Stimulated activated naive B cell treated with anti-CD40 and anti-IgM and Interleukin-4, amounts not matched to agents 10 μg/mL and 1 μg/mL and 100 μg/mL, for 72 hours (primary cell): ENCODE data around the gene PRR32.
"Not testable (repeated sequence)": the region's sequence is repeated elsewhere in the genome, so short reads cannot be mapped to it uniquely, and the experiment has no call there.

Experiments used
- ATAC-seq, 2 donors: fragments of 150-1000 bp; cut with Tn5 transposase; replicated peaks; 2 replicates each; pipeline ENCODE4 v1.10.0; 2021; ENCODE audit warnings: moderate library complexity in 1 of 2
- DNase-seq: peaks from one replicate; pipeline ENCODE4 v3.0.0; 2021
- H3K27ac Mint-ChIP-seq: one replicate; pipeline ENCODE4 v1.8.0; 2022; ENCODE audit warnings: mild to moderate bottlenecking, mixed read lengths
- H3K27me3 Mint-ChIP-seq, 2 donors: one replicate each; pipeline ENCODE4 v1.8.0; 2022; ENCODE audit warnings: mixed read lengths in 2 of 2
- H3K36me3 Mint-ChIP-seq, 2 donors: one replicate each; pipeline ENCODE4 v1.8.0; 2022; ENCODE audit warnings: mixed read lengths in 2 of 2, mild to moderate bottlenecking in 1 of 2
- H3K4me1 Mint-ChIP-seq, 2 donors: one replicate each; pipeline ENCODE4 v1.8.0; 2022; ENCODE audit warnings: mixed read lengths in 2 of 2, mild to moderate bottlenecking in 1 of 2
- H3K4me3 Mint-ChIP-seq, 2 donors: one replicate each; pipeline ENCODE4 v1.8.0; 2022; ENCODE audit warnings: mild to moderate bottlenecking in 2 of 2, mixed read lengths in 2 of 2, moderate library complexity in 1 of 2
- H3K9me3 Mint-ChIP-seq, 2 donors: one replicate each; pipeline ENCODE4 v1.8.0; 2022; ENCODE audit warnings: mixed read lengths in 2 of 2, mild to moderate bottlenecking in 1 of 2

The PRR32 gene, protein sequence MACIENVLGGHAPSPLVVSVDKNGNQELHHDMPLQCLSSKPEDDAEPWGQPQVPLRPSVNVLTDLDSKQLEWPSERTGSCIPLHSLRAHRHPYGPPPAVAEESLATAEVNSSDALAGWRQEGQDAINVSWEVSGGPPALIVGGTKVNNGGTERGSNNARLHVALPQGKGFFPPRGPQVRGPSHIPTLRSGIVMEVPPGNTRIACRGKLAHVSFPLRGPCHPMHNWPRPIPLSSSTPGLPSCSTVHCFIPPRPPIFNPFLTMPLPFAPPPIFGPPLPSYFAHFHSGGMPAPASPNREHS

DNA sequence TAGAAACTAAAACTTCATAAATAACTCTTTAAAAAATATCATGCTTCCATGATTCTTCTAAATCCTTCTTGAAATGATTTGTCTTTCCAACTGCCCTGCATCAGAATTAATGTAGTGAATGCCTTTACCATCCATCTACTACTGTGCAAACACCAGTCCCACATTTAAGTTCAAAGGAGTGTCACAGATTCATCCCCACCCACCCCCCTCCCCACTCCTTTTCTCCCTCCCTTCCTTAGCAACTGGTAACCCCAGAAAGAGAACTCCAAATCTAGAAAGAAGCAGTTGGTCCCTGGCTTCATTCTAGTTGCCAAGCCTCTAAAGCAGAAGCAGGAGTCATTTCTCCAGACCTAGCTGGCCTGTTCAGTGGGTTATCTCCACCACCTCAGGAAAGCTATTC, at the start of gene PRR32:
Gene PRR32 (plus strand): TSS at position 301 of the 400 bp plus-strand sequence. CDS start 115 bp downstream, outside the sequence.
- no peak for DNase-seq
- no peaks in the 10 kb centered on the region for H3K4me1 Mint-ChIP-seq
- H3K27me3 Mint-ChIP-seq = no peaks in the 10 kb centered on the region
- peaks cover 0 to 2% of the 10 kb centered on the region in 2 donors for H3K9me3 Mint-ChIP-seq
- no peak within 1 kb of the TSS for H3K27ac Mint-ChIP-seq
- ATAC-seq = no peak
- H3K36me3 Mint-ChIP-seq = no peaks in the 10 kb centered on the region
- H3K4me3 Mint-ChIP-seq = no peak within 1 kb of the TSS

DNA sequence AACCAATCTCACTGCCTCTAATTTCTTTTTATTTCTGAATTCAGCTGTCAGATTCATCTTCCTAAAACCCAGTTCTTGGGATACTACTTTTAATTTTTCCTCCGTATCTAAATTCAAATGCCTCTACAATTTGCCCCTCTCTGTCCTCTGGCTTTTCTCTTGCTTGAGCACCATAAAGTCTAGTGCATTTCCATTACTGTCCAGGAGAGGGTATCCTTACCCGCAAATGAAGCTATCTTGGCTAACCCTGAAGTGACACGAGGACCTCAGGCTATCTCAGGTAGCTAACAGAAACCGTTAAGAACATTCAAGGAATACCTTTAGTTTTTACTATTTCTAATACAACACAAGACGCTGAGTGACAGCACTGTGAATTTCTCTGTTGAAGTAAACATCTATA, 49.4 kb upstream of the PRR32 start:
- no peaks in the 10 kb centered on the region for H3K27me3 Mint-ChIP-seq
- H3K27ac Mint-ChIP-seq = no peak overlapping the region
- H3K4me1 Mint-ChIP-seq = no peaks in the 10 kb centered on the region
- ATAC-seq = peak; percentile 39 to 72
- H3K36me3 Mint-ChIP-seq = no peaks in the 10 kb centered on the region
- H3K4me3 Mint-ChIP-seq = no peak overlapping the region
- DNase-seq = no peak
- H3K9me3 Mint-ChIP-seq = peaks cover 5 to 8% of the 10 kb centered on the region in 2 donors

DNA sequence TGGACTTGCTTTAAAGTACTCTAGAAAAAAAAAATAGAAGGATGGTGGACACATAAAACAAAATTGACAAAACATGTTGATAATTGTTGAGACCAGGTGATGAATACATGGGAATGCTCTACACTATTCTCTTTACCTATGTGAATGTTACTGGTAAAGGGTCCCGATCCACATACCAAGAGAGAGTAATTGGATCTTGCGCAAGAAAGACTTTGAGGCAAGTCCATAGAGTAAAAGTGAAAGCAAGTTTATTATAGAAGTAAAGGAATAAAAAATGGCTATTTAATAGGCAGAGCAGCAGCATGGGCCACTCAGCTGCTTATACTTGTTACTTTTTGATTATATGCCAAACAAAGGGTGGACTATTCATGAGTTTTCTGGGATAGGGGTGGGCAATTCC, 34.0 kb upstream of the PRR32 start:
- ATAC-seq (no peak), DNase-seq (no peak)
- Mint-ChIP-seq H3K27me3 (no peaks in the 10 kb centered on the region), H3K4me1 (no peaks in the 10 kb centered on the region), H3K36me3 (no peaks in the 10 kb centered on the region), H3K4me3 (no peak overlapping the region), H3K9me3 (peaks cover 0 to 2% of the 10 kb centered on the region in 2 donors), H3K27ac (no peak overlapping the region)

DNA sequence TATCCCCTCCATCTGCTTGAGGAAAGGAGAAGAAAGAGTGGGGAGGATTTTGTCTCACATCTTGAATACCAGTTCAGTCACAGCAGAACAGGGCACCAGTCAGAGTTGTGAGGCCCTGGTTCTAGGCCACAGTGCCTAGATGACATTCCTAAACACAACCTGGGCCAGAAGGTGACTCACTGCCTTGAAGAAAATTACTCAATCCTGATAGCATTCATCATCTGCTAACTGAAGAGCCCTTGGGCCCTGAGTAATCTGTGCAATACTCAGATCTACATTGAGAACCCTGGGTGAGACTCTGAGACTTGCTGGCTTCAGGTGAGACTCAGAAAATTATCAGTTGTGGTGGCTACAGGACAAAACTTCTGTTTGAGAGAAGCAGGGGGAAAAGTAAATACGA, 20.5 kb upstream of the PRR32 start:
- Mint-ChIP-seq H3K36me3 (no peaks in the 10 kb centered on the region), H3K4me1 (no peaks in the 10 kb centered on the region), H3K9me3 (no peaks in the 10 kb centered on the region), H3K27me3 (no peaks in the 10 kb centered on the region), H3K4me3 (no peak overlapping the region), H3K27ac (no peak overlapping the region)
- ATAC-seq (no peak), DNase-seq (no peak)

DNA sequence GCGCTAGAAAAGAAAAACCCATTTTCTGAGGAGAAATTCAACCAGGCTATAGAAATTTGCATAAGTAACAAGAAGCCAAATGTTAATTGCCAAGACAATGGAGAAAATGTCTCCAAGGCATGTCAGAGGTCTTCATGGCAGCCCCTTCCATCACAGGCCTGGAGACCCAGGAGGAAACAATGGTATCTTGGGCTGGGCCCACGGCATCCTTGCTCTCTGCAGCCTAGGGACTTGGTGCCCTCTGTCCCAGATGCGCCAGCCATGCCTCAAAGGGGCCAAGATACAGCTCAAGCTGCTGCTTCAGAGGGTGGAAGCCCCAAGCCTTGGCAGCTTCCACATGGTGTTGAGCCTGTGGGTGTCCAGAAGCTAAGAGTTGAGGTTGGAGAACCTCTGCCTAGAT, 12.7 kb upstream of the PRR32 start:
- not testable (repeated sequence) for H3K4me1 Mint-ChIP-seq, ATAC-seq, H3K36me3 Mint-ChIP-seq, DNase-seq, H3K27me3 Mint-ChIP-seq, H3K4me3 Mint-ChIP-seq, H3K27ac Mint-ChIP-seq
- H3K9me3 Mint-ChIP-seq = peaks cover 7 to 17% of the 10 kb centered on the region in 2 donors

DNA sequence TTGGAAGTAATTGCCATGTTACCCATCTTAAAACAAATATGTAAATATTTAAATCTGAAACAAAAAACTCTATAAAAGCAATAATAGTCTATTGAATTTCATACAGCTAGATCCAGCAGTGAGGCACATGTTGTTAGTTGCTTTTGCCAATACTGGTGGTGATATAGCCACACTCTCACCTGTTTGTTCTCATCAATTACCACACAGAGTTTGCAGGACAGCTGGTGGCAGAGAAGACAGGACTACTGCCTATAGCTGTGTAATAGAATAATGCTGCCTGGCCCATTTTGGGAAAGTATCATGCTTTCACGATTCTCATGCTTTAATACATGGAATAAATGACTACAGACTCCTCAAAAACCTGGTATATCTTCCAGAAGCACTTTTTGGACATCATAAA, 3.7 kb upstream of the PRR32 start:
- ATAC-seq = no peak
- H3K27me3 Mint-ChIP-seq = no peaks in the 10 kb centered on the region
- H3K9me3 Mint-ChIP-seq = peaks cover 0 to 2% of the 10 kb centered on the region in 2 donors
- H3K4me1 Mint-ChIP-seq = no peaks in the 10 kb centered on the region
- H3K27ac Mint-ChIP-seq = no peak overlapping the region
- DNase-seq = no peak
- H3K36me3 Mint-ChIP-seq = no peaks in the 10 kb centered on the region
- H3K4me3 Mint-ChIP-seq = no peak overlapping the region

DNA sequence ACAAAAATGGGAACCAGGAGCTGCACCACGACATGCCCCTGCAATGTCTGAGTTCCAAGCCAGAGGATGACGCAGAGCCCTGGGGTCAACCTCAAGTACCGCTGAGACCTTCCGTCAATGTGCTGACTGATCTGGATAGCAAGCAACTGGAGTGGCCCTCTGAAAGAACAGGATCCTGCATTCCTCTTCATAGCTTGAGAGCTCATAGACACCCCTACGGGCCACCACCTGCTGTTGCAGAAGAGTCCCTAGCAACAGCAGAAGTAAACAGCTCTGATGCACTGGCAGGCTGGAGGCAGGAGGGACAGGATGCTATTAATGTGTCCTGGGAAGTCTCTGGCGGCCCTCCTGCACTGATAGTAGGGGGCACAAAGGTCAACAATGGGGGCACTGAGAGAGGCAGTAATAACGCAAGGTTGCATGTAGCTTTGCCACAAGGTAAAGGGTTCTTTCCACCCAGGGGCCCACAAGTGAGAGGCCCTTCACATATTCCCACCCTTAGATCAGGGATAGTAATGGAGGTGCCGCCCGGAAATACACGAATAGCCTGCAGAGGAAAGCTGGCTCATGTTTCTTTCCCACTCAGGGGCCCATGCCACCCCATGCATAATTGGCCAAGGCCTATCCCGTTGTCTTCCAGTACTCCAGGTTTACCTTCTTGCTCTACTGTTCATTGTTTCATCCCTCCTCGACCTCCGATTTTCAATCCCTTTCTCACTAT, 1.3 kb downstream of the PRR32 start:
- DNase-seq (no peak), ATAC-seq (no peak)
- Mint-ChIP-seq H3K36me3 (no peaks in the 10 kb centered on the region), H3K27ac (no peak overlapping the region), H3K4me1 (no peaks in the 10 kb centered on the region), H3K4me3 (no peak overlapping the region), H3K27me3 (no peaks in the 10 kb centered on the region), H3K9me3 (peaks cover 0 to 2% of the 10 kb centered on the region in 2 donors)

DNA sequence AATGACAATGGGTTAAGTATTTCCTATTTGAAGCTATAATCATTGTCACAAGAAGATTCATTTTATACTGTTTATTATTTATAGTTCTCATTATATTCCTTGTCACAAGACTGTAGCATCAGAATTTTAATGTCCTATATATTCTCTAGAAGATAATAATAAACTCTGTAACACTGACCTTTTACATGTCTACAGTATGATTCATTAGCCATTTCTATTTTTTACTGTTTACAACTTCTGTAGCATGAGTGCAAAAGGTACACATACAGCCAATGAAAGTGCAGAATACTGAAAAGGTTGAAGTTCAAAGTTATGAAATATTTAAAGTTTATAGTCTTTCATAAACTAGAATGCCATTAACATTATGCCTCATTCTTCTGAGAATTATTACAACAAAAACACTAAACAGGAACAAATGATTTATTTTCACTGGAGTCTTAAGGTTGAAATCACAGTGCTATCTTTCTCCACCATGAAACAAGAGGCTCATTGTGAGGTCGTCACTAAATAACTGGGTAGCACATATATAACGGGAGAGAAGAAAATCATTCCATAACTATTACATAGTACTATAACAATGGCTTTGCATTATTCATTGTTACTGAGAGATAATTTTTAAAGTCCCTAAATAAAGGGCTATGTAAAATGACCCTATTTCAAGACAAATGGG, 4.9 kb downstream of the PRR32 start:
- Mint-ChIP-seq H3K4me3 (no peak overlapping the region), H3K27ac (no peak overlapping the region), H3K36me3 (no peaks in the 10 kb centered on the region), H3K27me3 (no peaks in the 10 kb centered on the region), H3K4me1 (no peaks in the 10 kb centered on the region), H3K9me3 (no peaks in the 10 kb centered on the region)
- no peak for DNase-seq
- ATAC-seq = no peak

DNA sequence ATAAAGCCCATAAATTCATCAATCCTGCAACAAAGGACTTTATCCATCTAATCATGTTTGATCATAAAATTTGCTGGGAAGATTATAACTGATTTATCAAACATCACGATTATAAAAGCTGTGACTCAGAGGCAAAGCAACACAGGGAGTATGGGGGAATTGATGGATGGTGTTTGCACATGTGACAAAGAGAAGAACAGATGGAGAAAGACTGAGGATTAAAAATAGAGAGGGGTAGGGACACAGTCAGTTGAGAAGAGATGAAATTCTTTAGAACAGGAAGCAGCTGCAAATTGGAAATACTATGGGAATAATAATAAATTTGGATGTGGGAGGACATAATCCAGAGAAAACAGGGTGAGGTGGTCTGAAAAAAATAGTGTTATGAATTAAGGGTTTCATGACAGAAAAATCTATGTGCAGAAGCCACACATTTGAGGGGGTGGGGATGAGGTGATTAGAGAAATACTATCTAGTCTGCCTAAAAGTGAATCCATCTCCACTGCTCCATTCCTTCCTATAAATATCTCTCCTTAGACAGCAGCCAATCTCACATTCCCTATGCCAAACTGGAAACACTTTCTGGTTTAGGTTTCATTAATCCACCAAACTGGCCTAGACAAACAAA, 6.2 kb downstream of the PRR32 start:
- ATAC-seq (no peak), DNase-seq (no peak)
- Mint-ChIP-seq H3K27ac (no peak overlapping the region), H3K9me3 (no peaks in the 10 kb centered on the region), H3K4me3 (no peak overlapping the region), H3K27me3 (no peaks in the 10 kb centered on the region), H3K4me1 (no peaks in the 10 kb centered on the region), H3K36me3 (no peaks in the 10 kb centered on the region)

DNA sequence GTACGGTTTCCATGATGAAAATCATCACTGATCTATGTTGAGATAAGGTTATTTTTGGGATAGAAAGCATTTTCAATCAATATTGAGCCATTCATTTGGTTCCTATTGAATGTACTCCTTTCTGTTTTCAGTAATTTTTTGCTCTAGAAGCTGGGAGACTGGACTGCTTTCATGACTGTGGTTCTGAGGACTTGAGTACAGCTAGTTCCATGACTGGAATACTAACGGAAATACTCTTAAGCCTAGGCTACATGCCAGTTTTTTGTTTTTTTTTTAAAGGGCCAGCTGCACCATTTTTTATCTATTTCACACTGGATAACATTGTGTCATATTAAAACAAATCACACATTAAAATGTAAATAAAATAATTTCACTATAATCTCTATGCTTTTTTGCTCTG, 16.7 kb downstream of the PRR32 start:
- no peaks in the 10 kb centered on the region for H3K4me1 Mint-ChIP-seq
- no peak overlapping the region for H3K27ac Mint-ChIP-seq
- H3K4me3 Mint-ChIP-seq = no peak overlapping the region
- ATAC-seq (no peak), DNase-seq (no peak)
- H3K9me3 Mint-ChIP-seq = no peaks in the 10 kb centered on the region
- H3K36me3 Mint-ChIP-seq = no peaks in the 10 kb centered on the region
- H3K27me3 Mint-ChIP-seq = no peaks in the 10 kb centered on the region

DNA sequence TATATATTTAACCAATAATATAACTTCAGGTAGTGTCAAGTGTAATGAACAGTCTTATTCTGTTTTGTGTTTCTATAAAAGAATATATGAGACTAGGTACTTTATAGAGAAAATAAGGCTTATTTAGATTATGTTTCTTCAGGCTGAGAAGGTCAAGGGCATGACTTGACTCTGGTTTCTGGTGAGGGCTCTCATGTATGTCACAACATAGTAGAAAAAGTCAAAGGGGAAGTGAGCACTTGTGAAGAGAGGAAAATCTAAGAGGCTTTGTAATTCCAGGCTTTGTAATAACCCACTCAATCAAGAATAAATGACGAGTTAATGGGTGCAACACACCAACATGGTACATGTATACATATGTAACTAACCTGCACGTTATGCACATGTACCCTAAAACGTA, 27.6 kb downstream of the PRR32 start:
- peaks cover 3 to 4% of the 10 kb centered on the region in 2 donors for H3K9me3 Mint-ChIP-seq
- H3K36me3 Mint-ChIP-seq = no peaks in the 10 kb centered on the region
- no peaks in the 10 kb centered on the region for H3K27me3 Mint-ChIP-seq
- H3K4me3 Mint-ChIP-seq = no peak overlapping the region
- no peak for DNase-seq
- no peak overlapping the region for H3K27ac Mint-ChIP-seq
- H3K4me1 Mint-ChIP-seq = no peaks in the 10 kb centered on the region
- no peak for ATAC-seq

DNA sequence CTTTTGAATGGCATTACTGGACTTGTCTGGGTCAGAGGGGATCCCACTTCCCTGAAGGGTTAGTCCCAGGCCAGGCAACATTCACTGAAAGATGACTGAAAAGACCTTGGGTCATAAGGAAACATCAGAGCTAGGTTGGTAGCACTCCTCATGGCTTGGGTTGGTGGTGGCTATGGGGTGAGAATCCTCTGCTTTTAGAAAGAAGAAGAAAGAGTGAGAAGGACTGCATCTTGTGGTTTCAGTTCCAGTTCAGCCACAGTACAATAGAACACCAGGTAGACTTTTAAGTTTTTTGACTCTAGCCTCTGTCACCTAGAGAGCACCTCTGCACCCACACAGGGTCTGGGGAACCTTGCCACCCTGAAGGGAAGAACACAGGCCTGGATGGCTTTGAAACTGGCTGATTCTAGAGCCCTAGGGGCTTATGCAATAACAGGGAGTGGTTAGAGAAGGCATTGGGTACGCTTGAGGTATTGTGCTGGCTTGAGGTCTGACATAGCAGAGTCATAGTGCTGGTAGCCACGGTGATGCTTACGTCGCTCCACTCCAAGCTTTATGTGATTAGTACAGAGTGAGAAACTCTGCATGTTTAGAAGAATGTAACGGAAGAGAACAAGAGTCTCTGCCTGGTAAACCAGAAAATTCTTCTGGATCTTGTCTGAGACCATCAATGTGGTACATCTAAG, 36.5 kb downstream of the PRR32 start:
- Mint-ChIP-seq H3K27me3 (no peaks in the 10 kb centered on the region), H3K36me3 (no peaks in the 10 kb centered on the region), H3K9me3 (peaks cover 0 to 3% of the 10 kb centered on the region in 2 donors), H3K4me1 (no peaks in the 10 kb centered on the region), H3K4me3 (no peak overlapping the region), H3K27ac (no peak overlapping the region)
- DNase-seq (no peak), ATAC-seq (no peak)
